HG02642 (cell line): ENCODE results near the gene CSTPP1.
"Not testable (repeated sequence)": the region's sequence is repeated elsewhere in the genome, so short reads cannot be mapped to it uniquely, and the experiment has no call there.

ENCODE experiments used
- ATAC-seq: cut with Tn5 transposase; IDR thresholded peaks from one replicate; pipeline ENCODE4 v1.9.1; 2021; ENCODE audit warnings: mild to moderate bottlenecking; ENCODE audit not compliant: unreplicated experiment, poor library complexity

Gene CSTPP1

GRCh38 chr11:47186700-47187695 is 250.4 kb downstream of the CSTPP1 start:
- peak; percentile 28 for ATAC-seq

DNA sequence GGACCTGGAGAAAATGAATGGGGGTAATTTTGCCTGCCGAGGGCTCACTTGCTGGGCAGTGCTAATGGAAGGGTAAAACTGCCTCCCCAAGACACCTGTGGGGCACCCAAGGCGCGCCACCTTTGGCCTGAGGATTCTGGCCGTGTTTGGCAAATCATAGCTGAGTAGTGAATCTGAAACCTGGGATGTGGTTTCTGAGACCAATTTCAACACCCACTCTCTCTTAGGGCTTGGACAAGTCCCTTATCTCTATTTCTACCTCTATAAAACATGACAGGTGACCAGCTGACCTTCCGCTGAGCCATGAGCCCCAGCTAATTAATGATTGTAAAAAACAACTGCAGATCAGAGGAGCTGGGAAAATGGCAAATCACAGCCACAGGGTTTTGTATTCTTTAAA is 251.2 kb downstream of the CSTPP1 start:
- ATAC-seq = no peak

GRCh38 chr11:47188259-47188658 is 251.7 kb downstream of the CSTPP1 start:
- no peak for ATAC-seq

GRCh38 chr11:47189100-47189834 is 252.7 kb downstream of the CSTPP1 start:
- ATAC-seq = no peak

GRCh38 chr11:47191137-47191536 is 254.6 kb downstream of the CSTPP1 start:
- not testable (repeated sequence) for ATAC-seq

GRCh38 chr11:47192111-47192510 is 255.6 kb downstream of the CSTPP1 start:
- no peak for ATAC-seq

- ATAC-seq = not testable (repeated sequence)
Measured at GRCh38 chr11:47198161-47198560, 261.6 kb downstream of the CSTPP1 start.

DNA sequence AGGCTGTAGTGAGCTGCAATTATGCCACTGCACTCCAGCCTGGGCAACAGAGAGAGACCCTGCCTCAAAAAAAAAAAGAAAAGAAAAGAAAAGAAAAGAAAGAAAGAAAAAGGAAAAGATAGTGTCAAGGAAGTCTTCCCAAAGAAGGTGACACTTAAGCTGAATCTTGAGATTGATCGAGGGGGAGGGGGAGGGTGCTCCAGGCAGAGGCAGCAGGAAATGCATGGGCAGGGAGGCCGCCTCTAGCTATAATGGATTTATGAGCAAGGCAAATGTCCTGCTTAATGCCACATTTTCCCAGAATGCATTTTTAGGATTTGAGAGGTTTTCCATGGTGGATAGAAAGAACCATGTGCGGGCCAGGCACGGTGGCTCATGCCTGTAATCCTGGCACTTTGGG is 264.5 kb downstream of the CSTPP1 start:
- no peak for ATAC-seq

- ATAC-seq = no peak
Measured at GRCh38 chr11:47202576-47202975, 266.0 kb downstream of the CSTPP1 start.

- ATAC-seq = no peak
Measured at GRCh38 chr11:47204637-47204989, 268.1 kb downstream of the CSTPP1 start.

GRCh38 chr11:47206577-47206976 is 270.0 kb downstream of the CSTPP1 start:
- not testable (repeated sequence) for ATAC-seq

DNA sequence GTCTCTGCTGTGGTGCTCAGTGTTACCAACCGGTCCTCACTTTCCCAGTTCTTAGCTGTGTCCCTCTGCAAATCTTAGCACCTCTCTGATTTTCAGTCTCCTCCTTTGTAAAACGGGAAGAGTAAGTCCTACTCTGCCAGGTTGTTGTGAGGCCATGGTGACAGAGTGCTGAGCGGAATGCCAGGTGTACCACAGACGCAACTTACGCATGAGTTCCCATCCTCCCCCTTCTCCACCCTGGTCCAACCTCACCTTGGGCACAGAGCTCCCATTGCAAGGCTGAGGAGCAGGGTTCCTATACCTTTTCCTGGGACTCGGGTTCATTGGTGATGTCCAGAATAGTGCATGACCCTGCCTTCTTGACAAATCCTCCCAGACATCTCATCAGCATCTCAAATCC is 270.9 kb downstream of the CSTPP1 start:
- ATAC-seq = no peak

GRCh38 chr11:47208008-47208552 is 271.5 kb downstream of the CSTPP1 start:
- ATAC-seq = not testable (repeated sequence)

DNA sequence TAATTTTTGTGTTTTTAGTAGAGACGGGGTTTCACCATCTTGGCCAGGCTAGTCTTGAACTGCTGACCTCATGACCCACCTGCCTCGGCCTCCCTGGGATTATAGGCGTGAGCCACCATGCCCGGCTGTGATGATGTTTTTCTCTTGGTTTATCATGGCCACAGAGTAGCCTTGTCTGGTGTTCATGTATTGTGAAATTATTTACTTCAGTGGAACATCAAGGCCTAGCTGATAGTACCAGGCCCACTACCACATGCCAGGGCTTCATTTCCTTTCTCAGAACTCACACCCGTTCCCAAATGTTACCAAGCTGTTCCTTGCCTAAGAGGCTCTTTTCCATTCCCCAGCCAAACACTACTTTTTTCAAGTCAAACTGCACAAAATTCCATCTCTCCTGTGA is 272.1 kb downstream of the CSTPP1 start:
- ATAC-seq = no peak
